Esophagus squamous epithelium (tissue), 5 donors: ENCODE data around the gene ALDH1L1. TPM values are rescaled to one million over a fixed set of nuclear protein-coding genes. Genes with fewer than 3 reads are reported as not detected.
"Not testable (repeated sequence)": the region's sequence is repeated elsewhere in the genome, so short reads cannot be mapped to it uniquely, and the experiment has no call there.

Source experiments
- DNase-seq: peaks from one replicate; lab custom pipeline; 2025; lab: John Stamatoyannopoulos, UW
- H3K27ac ChIP-seq, 4 donors: fragments of 200-600 bp; sonication (generic); one replicate each; pipeline ENCODE4 v1.5.1; 2016 to 2019; ENCODE audit warnings: mild to moderate bottlenecking in 1 of 4
- H3K27me3 ChIP-seq, 4 donors: fragments of 200-600 bp; sonication (generic); 1 replicate in 3 of 4; 2 replicates in 1 of 4; pipeline versions ENCODE4 v1.5.1 to v1.6.0; 2017 to 2021; ENCODE audit warnings: antibody characterized with exemption in 1 of 4
- H3K36me3 ChIP-seq, 3 donors: fragments of 200-600 bp; sonication (generic); one replicate each; pipeline ENCODE4 v1.5.1; 2016 to 2019
- H3K4me1 ChIP-seq, 3 donors: fragments of 200-600 bp; sonication (generic); one replicate each; pipeline ENCODE4 v1.5.1; 2017 to 2019
- H3K4me3 ChIP-seq, 4 donors: fragments of 200-600 bp; sonication (generic); 1 replicate in 3 of 4; 2 replicates in 1 of 4; pipeline ENCODE4 v1.5.1; 2016 to 2019; ENCODE audit warnings: mild to moderate bottlenecking in 2 of 4, moderate library complexity in 1 of 4
- H3K9me3 ChIP-seq, 3 donors: fragments of 200-600 bp; sonication (generic); one replicate each; pipeline ENCODE4 v1.5.1; 2016 to 2019
- CTCF ChIP-seq, 6 experiments: fragments of 450-650 bp in 4 of 6; fragments of 200-600 bp in 2 of 6; sonication (generic) in 2 of 6; IDR thresholded peaks; one replicate each; pipeline ENCODE4 v1.5.1; 2016 to 2019; ENCODE audit warnings: antibody characterized with exemption in 6 of 6, mild to moderate bottlenecking in 4 of 6, moderate library complexity in 4 of 6
- POLR2A ChIP-seq, 4 donors: fragments of 450-650 bp; IDR thresholded peaks; one replicate each; pipeline ENCODE4 v1.6.1; 2017; ENCODE audit warnings: antibody characterized with exemption in 4 of 4, mild to moderate bottlenecking in 4 of 4, moderate library complexity in 3 of 4
- WGBS, 2 donors: methylation state at CpG; one replicate each; pipeline ENCODE4 v1.1.5; 2018; 5-methylcytosine and 5-hydroxymethylcytosine counted together
- intact Hi-C: fragments of 100-400 bp; cut with DNase I; formaldehyde crosslinking; loops from one replicate; pipeline ENCODE4 v1.15.0; 2022
- total RNA-seq, 4 donors: library from RNA; depleted of rRNA; stranded (reverse); fragments of >200 nt; gene quantifications; one replicate each; pipeline ENCODE4 v1.1.0, GENCODE V29; 2016
- donor health status: DM: yes; HTN: yes; CAD: no.

Gene ALDH1L1
- total RNA-seq, 4 donors from 2014 or later, result 1.6 to 19.3 (median 4.4) TPM

GRCh38 chr3:126098391-126098858 is 82.0 kb downstream of the ALDH1L1 start:
- no peaks in the 10 kb centered on the region for H3K36me3 ChIP-seq
- TF ChIP-seq POLR2A (IDR thresholded peaks at IDR 0.05), result no peak
- no peak for TF ChIP-seq CTCF (IDR thresholded peaks at IDR 0.05)
- H3K27ac ChIP-seq, result no peak overlapping the region
- no peaks in the 10 kb centered on the region for H3K27me3 ChIP-seq
- H3K4me3 ChIP-seq, result no peak overlapping the region
- WGBS, 2 donors, result 60 to 82% methylated on average over 1 to 2 of the region's 2 CpGs
- intact Hi-C loops, result no loop called here
- DNase-seq, result no peak
- H3K9me3 ChIP-seq, result peaks cover 0 to 21% (median 8%) of the 10 kb centered on the region in 3 donors
- H3K4me1 ChIP-seq, result peaks cover 0 to 19% (median 16%) of the 10 kb centered on the region in 3 donors

GRCh38 chr3:126097801-126098200 is 82.6 kb downstream of the ALDH1L1 start:
- TF ChIP-seq CTCF (IDR thresholded peaks at IDR 0.05), result no peak
- TF ChIP-seq POLR2A (IDR thresholded peaks at IDR 0.05), result no peak
- Histone ChIP-seq H3K27me3 (no peaks in the 10 kb centered on the region), H3K4me3 (no peak overlapping the region), H3K4me1 (peaks cover 0 to 12% (median 11%) of the 10 kb centered on the region in 3 donors), H3K36me3 (no peaks in the 10 kb centered on the region), H3K9me3 (peaks cover 0 to 21% (median 8%) of the 10 kb centered on the region in 3 donors), H3K27ac (no peak overlapping the region)
- DNase-seq, result no peak
- intact Hi-C loops, result no loop called here

GRCh38 chr3:126096274-126096673 is 84.1 kb downstream of the ALDH1L1 start:
- H3K4me3 ChIP-seq, DNase-seq, H3K36me3 ChIP-seq, intact Hi-C loops, H3K4me1 ChIP-seq, H3K27me3 ChIP-seq, H3K27ac ChIP-seq: not testable (repeated sequence)
- peaks cover 0 to 21% (median 8%) of the 10 kb centered on the region in 3 donors for H3K9me3 ChIP-seq
- WGBS, 2 donors, result 63 to 72% methylated on average over 6 of the region's 6 CpGs

- H3K9me3 ChIP-seq, result peaks cover 0 to 16% (median 8%) of the 10 kb centered on the region in 3 donors
- H3K27me3 ChIP-seq, H3K4me1 ChIP-seq, DNase-seq, H3K27ac ChIP-seq, H3K36me3 ChIP-seq, intact Hi-C loops, H3K4me3 ChIP-seq: not testable (repeated sequence)
- WGBS, 2 donors, result 74 to 84% methylated on average over 5 of the region's 5 CpGs
These were observed 88.3 kb downstream of the ALDH1L1 start for GRCh38 chr3:126092128-126092527.

GRCh38 chr3:126087552-126088175 is 92.7 kb downstream of the ALDH1L1 start:
- 69 to 83% methylated on average over 1 of the region's 1 CpG for WGBS, 2 donors
- H3K27me3 ChIP-seq, result no peaks in the 10 kb centered on the region
- no peaks in the 10 kb centered on the region for H3K36me3 ChIP-seq
- DNase-seq, result no peak
- TF ChIP-seq CTCF (IDR thresholded peaks at IDR 0.05), result no peak
- H3K4me1 ChIP-seq, result peaks cover 4 to 19% (median 5%) of the 10 kb centered on the region in 3 donors
- intact Hi-C loops, result no loop called here
- H3K9me3 ChIP-seq, result no peaks in the 10 kb centered on the region
- no peak overlapping the region for H3K27ac ChIP-seq
- H3K4me3 ChIP-seq, result no peak overlapping the region

- intact Hi-C loops, result no loop called here
These were observed 94.5 kb downstream of the ALDH1L1 start for GRCh38 chr3:126085841-126086240.

More at GRCh38 chr3:126085841-126086240, 94.5 kb downstream of the ALDH1L1 start:
- Histone ChIP-seq H3K36me3 (no peaks in the 10 kb centered on the region), H3K4me3 (no peak overlapping the region), H3K4me1 (peaks cover 5 to 34% (median 14%) of the 10 kb centered on the region in 3 donors), H3K9me3 (no peaks in the 10 kb centered on the region), H3K27ac (no peak overlapping the region), H3K27me3 (no peaks in the 10 kb centered on the region)
- WGBS, 2 donors, result 59 to 84% methylated on average over 2 of the region's 2 CpGs
- DNase-seq, result no peak
- TF ChIP-seq POLR2A (IDR thresholded peaks at IDR 0.05), result no peak
- no peak for TF ChIP-seq CTCF (IDR thresholded peaks at IDR 0.05)
